GM12874 (cell line): ENCODE measurements around the gene C1QTNF7.

Experiments used
- TF ChIP-seq, protein P1 (sequence below): IDR thresholded peaks from 2 replicates; pipeline ENCODE4 v1.5.1; 2011; ENCODE audit warnings: low read depth, mild to moderate bottlenecking, control low read depth, low read length, moderate library complexity; ENCODE audit not compliant: insufficient read depth

C1QTNF7 gene

DNA sequence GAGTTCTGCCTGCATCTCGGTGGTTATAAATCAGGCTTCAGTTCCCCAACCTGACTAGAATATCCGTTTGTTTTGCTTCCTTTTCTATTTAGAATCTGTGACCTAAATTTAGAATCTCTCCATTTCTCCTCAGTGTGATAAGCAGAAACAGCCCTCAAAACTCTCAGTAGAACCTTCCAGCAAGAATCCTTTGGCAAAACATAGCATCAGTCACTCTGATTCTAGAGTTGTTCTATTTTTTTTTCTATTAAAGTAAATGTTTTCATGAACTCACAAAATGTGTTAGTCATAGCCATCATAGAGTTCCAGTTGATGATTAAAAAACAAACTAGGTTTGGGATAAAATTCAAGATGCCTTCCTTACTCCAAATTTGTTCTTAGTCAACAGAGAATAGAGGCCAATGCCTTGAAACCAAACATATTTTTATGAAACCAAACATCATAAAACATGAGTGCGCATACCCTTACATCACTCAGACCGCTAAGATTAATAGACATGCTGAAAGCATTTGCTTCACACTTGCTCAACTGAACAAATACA is 13.2 kb upstream of the C1QTNF7 start:
- TF ChIP-seq, protein P1, sequence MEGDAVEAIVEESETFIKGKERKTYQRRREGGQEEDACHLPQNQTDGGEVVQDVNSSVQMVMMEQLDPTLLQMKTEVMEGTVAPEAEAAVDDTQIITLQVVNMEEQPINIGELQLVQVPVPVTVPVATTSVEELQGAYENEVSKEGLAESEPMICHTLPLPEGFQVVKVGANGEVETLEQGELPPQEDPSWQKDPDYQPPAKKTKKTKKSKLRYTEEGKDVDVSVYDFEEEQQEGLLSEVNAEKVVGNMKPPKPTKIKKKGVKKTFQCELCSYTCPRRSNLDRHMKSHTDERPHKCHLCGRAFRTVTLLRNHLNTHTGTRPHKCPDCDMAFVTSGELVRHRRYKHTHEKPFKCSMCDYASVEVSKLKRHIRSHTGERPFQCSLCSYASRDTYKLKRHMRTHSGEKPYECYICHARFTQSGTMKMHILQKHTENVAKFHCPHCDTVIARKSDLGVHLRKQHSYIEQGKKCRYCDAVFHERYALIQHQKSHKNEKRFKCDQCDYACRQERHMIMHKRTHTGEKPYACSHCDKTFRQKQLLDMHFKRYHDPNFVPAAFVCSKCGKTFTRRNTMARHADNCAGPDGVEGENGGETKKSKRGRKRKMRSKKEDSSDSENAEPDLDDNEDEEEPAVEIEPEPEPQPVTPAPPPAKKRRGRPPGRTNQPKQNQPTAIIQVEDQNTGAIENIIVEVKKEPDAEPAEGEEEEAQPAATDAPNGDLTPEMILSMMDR = no peak

DNA sequence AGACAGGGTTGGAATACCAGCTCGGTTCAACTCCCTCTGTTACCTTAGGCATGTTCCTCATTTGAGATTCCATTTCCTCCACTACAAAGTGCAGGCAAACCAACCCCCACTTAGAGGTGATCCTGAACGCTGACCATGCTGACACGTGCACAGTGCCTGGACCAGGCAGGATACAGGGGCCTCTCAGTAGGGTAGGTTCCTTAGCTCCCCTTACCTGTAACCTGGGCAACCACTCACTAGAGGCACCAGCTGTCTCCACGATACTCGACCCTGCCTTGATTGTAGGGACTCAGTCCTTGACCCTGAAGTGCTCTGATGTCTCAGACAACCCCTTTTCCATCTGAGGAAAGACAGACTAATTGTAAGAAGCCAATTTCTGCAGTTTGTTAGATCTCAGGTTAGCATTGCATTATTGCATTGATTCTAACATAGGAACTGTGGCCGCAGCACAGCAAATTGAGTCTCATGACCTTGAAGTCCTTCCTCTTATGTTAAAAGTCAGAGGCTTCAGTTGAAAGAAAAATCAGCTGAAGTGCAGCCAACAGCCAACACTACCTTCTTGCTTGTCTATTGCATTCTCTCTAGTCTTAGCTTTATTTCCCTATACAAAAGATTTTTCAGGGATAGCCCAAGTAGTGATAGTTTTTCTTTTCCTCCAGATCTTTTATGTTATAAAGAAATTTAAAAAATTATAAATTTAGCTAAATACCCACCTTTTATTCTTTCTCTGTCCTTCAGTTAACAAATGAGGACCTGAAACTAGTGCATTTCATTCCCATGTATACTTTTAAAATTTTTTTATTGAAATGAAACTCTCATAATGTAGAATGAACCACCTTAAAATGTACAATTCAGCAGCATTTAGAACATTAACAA is 11.2 kb upstream of the C1QTNF7 start:
- TF ChIP-seq, protein P1 = no peak

DNA sequence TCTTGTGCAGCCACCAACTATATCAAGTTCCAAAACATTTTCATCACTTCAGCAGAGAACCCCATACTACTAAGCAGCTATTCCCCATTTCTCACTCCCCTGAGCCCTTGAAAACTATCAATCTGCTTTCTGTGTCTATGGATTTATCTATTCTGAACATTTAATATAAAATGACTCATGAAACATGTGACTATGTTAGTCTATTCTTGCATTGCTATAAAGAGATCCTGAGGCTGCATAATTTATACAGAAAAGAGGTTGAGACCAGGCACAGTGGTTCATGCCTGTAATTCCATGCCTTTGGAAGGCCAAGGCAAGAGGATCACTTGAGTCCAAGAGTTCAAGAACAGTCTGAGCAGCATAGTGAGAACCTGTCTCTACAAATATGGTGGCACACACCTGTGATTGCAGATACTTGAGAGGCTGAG is 10.6 kb upstream of the C1QTNF7 start:
- TF ChIP-seq, protein P1 = no peak

DNA sequence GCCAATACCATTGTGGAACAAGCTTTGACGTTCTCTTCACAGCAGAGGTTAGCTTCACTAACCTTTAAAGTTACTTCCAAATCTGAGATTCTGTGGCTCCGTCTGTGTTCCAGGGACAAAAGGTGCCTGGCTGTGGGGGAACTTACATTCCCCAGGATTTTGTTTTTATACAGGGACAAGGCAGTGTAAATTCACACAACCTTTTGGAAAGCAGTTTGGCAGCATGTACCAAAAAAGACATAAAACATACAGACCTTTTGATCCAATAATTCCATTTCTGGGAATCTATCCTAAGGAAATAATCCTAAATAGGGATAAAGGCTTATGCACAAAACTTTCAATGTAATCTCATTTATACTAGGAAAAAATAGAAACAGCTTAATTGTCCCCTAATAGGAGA is 8.9 kb upstream of the C1QTNF7 start:
- TF ChIP-seq, protein P1 = no peak

DNA sequence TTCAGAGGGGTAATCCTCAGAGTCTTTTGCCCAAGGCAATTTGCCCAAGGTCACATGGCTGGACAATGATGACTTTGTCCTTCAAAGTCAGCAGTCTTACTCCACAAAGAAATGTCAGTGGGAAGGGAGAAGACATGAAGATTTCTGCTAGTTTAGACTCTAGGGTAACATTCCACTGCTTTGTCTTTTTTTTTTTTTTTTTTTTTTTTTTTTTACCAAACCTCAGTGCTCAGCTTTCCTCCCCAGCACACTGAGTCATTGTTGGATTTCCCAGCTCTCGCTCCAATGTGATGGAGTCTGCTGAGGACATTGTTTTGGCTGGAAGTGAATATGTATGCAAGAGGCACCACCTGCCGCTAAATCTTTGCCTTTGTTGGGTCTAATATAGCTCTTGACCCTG is 7.2 kb upstream of the C1QTNF7 start:
- TF ChIP-seq, protein P1 = no peak

DNA sequence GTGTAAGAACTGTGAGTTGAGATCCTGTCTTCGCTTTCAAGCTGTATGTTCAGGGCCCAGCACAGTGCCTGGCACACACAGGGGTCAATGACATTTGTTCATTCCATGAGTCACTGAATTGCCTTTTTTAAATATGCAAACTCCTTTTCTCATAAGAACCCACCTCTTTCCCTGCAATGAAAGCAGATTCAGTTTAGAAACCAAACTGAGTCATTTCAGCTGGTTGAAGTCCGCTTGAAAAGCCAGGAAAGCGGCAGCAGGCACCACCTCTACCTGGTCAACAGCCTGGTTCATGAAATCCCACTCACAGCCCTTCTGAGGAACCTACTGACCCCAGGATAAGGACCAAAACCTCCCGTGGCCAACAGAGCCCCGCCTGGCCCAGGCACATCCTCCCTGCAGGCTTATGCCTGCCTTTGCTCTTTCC is 4.5 kb upstream of the C1QTNF7 start:
- TF ChIP-seq, protein P1 = no peak

DNA sequence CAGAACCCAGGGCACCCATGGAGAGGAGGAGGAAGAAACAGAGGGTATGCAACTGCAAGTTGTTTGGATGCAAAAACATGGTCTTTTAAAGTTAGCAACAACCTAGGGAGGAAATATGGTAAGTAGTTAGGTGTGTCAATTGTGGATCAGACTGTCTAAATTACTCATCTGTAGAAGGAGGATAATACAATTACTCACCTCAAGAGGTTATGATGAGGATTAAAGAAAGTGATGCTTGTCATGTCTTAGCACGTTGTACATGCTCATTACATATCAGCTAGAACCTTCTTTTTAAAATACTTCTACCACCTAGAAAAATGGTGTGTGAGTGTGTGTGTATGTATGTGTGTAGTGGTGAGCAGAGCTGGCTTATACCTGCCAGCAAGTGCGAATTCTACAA is 2.3 kb upstream of the C1QTNF7 start:
- TF ChIP-seq, protein P1 = no peak
